ENCODE results near the gene M1AP.

GRCh38 chr2:74671479-74671878 lies 23.3 kb upstream of the M1AP start:
- TF ChIP-seq POLR2A (IDR thresholded peaks at IDR 0.05; ENCODE audit: low read depth, low read length) = no peak
- TF ChIP-seq POLR2AphosphoS5 (IDR thresholded peaks at IDR 0.05; ENCODE audit: low read depth, low read length) = no peak
- TF ChIP-seq TAF1 (IDR thresholded peaks at IDR 0.05; ENCODE audit: low read depth, low read length) = no peak
- TF ChIP-seq SPI1 (IDR thresholded peaks at IDR 0.05; ENCODE audit: low read depth, low read length) = no peak
- TF ChIP-seq POU2F2 (IDR thresholded peaks at IDR 0.05; ENCODE audit: low read depth, low read length) = no peak
- TF ChIP-seq PAX5 (IDR thresholded peaks at IDR 0.05; ENCODE audit: insufficient read depth, low read length, severe bottlenecking) = no peak

Data from GM12891 (cell line).